SU-DHL-6 (cell line): Measurements from ENCODE around the gene PHGDH.

Source experiments
- H2AFZ ChIP-seq: fragments of 200-600 bp; sonication (generic); 2 replicates; pipeline ENCODE4 v1.6.1; 2014; ENCODE audit warnings: low read depth, mild to moderate bottlenecking, moderate library complexity, mixed read lengths, antibody characterized with exemption, low read length; ENCODE audit not compliant: severe bottlenecking
- H3F3A ChIP-seq: fragments of 200-600 bp; shearing (Covaris generic); 2 replicates; pipeline ENCODE4 v1.6.0; 2016; ENCODE audit warnings: antibody characterized with exemption, mild to moderate bottlenecking; ENCODE audit not compliant: insufficient read depth
- H3K27ac ChIP-seq: fragments of 200-600 bp; sonication (generic); 2 replicates; pipeline ENCODE4 v1.5.1; 2016; ENCODE audit warnings: low read depth, mild to moderate bottlenecking, low read length, moderate library complexity, mixed read lengths
- H3K27me3 ChIP-seq: fragments of 200-600 bp; sonication (generic), shearing (Covaris generic); 2 replicates; pipeline ENCODE4 v1.6.0; 2014; ENCODE audit warnings: mild to moderate bottlenecking, low read length
- H3K36me3 ChIP-seq: fragments of 200-600 bp; sonication (generic); 2 replicates; pipeline ENCODE4 v1.6.1; 2014; ENCODE audit warnings: mild to moderate bottlenecking, low read length, mixed read lengths
- H3K4me2 ChIP-seq: fragments of 300-600, 200-600 bp; shearing (Covaris generic), sonication (generic); 2 replicates; pipeline ENCODE4 v1.6.0; 2014; ENCODE audit warnings: low read length, low read depth, mild to moderate bottlenecking; ENCODE audit not compliant: poor library complexity, severe bottlenecking
- H3K4me3 ChIP-seq: fragments of 200-600 bp; sonication (generic); 2 replicates; pipeline ENCODE4 v1.5.1; 2014; ENCODE audit warnings: antibody characterized with exemption, low read length, mild to moderate bottlenecking, mixed read lengths; ENCODE audit not compliant: insufficient read depth, poor library complexity, severe bottlenecking
- H3K79me2 ChIP-seq: fragments of 200-600 bp; sonication (generic); 2 replicates; pipeline ENCODE4 v1.6.1; 2014; ENCODE audit warnings: mild to moderate bottlenecking, low read length, moderate library complexity; ENCODE audit not compliant: insufficient read depth
- H3K9ac ChIP-seq: fragments of 200-600 bp; sonication (generic); 2 replicates; pipeline ENCODE4 v1.7.0; 2014; ENCODE audit warnings: mild to moderate bottlenecking, low read length
- H3K9me2 ChIP-seq: fragments of 200-600 bp; sonication (generic); replicated peaks from 2 replicates; pipeline ENCODE4 v1.6.1; 2014; ENCODE audit warnings: low read length; ENCODE audit not compliant: insufficient read depth
- H3K9me3 ChIP-seq: fragments of 200-600 bp; sonication (generic); 2 replicates; pipeline ENCODE4 v1.6.1; 2014; ENCODE audit warnings: low read length, mixed read lengths; ENCODE audit not compliant: insufficient read depth
- H4K20me1 ChIP-seq: fragments of 200-600 bp; sonication (generic); 2 replicates; pipeline ENCODE4 v1.6.1; 2014; ENCODE audit warnings: low read depth, mild to moderate bottlenecking, antibody characterized with exemption, low read length, moderate library complexity, mixed read lengths
- EZH2phosphoT487 ChIP-seq: fragments of 200-600 bp; sonication (generic), shearing (Covaris generic); conservative IDR thresholded peaks from 2 replicates; pipeline ENCODE4 v1.6.1; 2018; ENCODE audit warnings: mild to moderate bottlenecking, antibody characterized with exemption, low read length, moderate library complexity, mixed read lengths
- TF ChIP-seq, protein P1 (sequence below): fragments of 200-600 bp; sonication (generic); IDR thresholded peaks from one replicate; pipeline ENCODE4 v1.5.1; 2017; ENCODE audit warnings: antibody characterized with exemption, mild to moderate bottlenecking, low read length, moderate library complexity; ENCODE audit not compliant: insufficient read depth, poor library complexity, severe bottlenecking

Gene PHGDH

GRCh38 chr1:119774746-119775490 is 63.2 kb downstream of the PHGDH start:
- Histone ChIP-seq H3K27ac (no peak overlapping the region), H3K4me3 (no peak overlapping the region), H3K4me2 (no peak overlapping the region), H3K9ac (no peak overlapping the region), H3K9me3 (no peaks in the 10 kb centered on the region), H3K9me2 (no peaks in the 10 kb centered on the region), H3K79me2 (no peaks in the 10 kb centered on the region), H4K20me1 (no peaks in the 10 kb centered on the region), H3K36me3 (no peaks in the 10 kb centered on the region), H3F3A (no peaks in the 10 kb centered on the region), H3K27me3 (no peaks in the 10 kb centered on the region), H2AFZ (no peak overlapping the region)
- TF ChIP-seq, protein P1, sequence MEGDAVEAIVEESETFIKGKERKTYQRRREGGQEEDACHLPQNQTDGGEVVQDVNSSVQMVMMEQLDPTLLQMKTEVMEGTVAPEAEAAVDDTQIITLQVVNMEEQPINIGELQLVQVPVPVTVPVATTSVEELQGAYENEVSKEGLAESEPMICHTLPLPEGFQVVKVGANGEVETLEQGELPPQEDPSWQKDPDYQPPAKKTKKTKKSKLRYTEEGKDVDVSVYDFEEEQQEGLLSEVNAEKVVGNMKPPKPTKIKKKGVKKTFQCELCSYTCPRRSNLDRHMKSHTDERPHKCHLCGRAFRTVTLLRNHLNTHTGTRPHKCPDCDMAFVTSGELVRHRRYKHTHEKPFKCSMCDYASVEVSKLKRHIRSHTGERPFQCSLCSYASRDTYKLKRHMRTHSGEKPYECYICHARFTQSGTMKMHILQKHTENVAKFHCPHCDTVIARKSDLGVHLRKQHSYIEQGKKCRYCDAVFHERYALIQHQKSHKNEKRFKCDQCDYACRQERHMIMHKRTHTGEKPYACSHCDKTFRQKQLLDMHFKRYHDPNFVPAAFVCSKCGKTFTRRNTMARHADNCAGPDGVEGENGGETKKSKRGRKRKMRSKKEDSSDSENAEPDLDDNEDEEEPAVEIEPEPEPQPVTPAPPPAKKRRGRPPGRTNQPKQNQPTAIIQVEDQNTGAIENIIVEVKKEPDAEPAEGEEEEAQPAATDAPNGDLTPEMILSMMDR = no peak
- TF ChIP-seq EZH2phosphoT487 = no peak

GRCh38 chr1:119778359-119778758 is 66.6 kb downstream of the PHGDH start:
- H3K9me3 ChIP-seq = no peaks in the 10 kb centered on the region
- TF ChIP-seq, protein P1 = no peak
- no peak for TF ChIP-seq EZH2phosphoT487
- H3K4me2 ChIP-seq = no peak overlapping the region

DNA sequence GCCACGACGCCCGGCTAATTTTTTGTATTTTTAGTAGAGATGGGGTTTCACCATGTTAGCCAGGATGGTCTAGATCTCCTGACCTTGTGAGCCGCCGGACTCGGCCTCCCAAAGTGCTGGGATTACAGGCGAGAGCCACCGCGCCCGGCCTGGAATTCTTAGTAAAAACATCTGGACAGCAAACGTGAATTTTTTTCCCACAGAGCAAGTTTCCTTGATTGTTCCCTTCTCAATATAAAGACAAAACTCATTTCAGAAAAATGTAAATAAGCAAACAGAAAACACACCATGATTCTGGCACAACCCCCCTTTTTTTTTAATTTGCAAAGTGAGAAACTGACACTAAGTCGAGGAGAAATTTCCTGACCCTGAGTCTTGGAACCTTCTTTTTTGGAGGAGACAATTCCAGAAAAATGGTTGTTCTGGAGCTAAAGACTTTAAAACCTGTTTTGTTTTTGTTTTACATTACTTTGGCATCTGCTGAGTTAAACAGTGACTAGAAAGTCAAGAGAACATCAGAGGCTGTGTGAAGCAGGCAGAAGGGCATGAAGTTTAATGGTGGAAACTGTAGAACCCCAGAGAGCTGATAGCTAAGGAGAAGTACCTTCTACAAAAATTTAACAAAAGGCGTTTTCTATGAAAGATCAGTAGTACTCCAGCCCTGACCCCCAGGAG is 67.3 kb downstream of the PHGDH start:
- no peak overlapping the region for H3K9ac ChIP-seq
- no peaks in the 10 kb centered on the region for H3F3A ChIP-seq
- no peak overlapping the region for H3K27ac ChIP-seq
- H3K4me2 ChIP-seq = no peak overlapping the region
- H3K27me3 ChIP-seq = no peaks in the 10 kb centered on the region
- H3K9me2 ChIP-seq = no peaks in the 10 kb centered on the region
- H3K79me2 ChIP-seq = no peaks in the 10 kb centered on the region
- H4K20me1 ChIP-seq = no peaks in the 10 kb centered on the region
- H3K36me3 ChIP-seq = no peaks in the 10 kb centered on the region
- no peak overlapping the region for H3K4me3 ChIP-seq
- TF ChIP-seq, protein P1 = no peak
- no peak for TF ChIP-seq EZH2phosphoT487
- H2AFZ ChIP-seq = no peak overlapping the region
- H3K9me3 ChIP-seq = no peaks in the 10 kb centered on the region

More at GRCh38 chr1:119778359-119778758, 66.6 kb downstream of the PHGDH start:
- Histone ChIP-seq H3K9me2 (no peaks in the 10 kb centered on the region), H3K4me3 (no peak overlapping the region), H3F3A (no peaks in the 10 kb centered on the region), H3K79me2 (no peaks in the 10 kb centered on the region), H3K27me3 (no peaks in the 10 kb centered on the region), H4K20me1 (no peaks in the 10 kb centered on the region), H3K9ac (no peak overlapping the region), H2AFZ (no peak overlapping the region), H3K36me3 (no peaks in the 10 kb centered on the region), H3K27ac (no peak overlapping the region)
